HG03575 (cell line): ENCODE data around the gene PAFAH1B2.
"Not testable (repeated sequence)": the region's sequence is repeated elsewhere in the genome, so short reads cannot be mapped to it uniquely, and the experiment has no call there.

Source experiments
- ATAC-seq: cut with Tn5 transposase; IDR thresholded peaks from one replicate; pipeline ENCODE4 v1.9.1; 2021; ENCODE audit not compliant: unreplicated experiment, insufficient number of reproducible peaks, low FRiP score; ENCODE audit errors: extremely low read depth

Gene PAFAH1B2

DNA sequence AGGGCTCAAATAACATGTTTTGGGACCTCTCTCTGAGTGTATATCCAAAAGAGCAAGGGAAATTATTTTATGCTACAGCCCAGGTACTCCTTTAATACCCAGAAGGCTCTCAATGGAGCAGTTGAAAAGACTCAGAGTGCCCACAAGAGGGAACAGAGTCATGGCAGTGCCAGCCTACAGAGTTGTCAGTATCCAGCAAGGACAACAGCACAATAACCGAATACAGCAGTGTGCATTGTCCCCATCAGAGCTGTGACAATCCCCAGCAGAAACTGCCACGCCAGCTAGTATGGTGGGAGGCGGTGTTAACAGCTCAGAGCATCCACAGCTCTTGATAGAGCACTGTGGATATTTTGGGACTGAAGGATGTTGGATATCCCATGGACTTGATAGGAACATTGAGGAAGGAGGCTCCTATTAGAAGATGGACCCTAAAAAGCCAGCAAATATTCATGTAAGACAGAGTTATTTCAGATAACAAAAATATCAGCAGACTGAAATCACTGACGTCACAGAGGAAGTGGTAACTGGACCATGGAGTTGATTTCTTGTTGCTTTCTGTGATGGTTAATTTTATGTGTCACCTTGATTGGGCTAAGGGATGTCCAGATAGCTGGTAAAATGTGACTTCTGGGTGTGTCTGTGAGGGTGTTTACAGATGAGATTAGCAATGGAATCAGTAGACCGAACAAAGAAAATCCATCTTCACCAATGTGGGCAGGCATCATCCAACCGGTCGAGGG, 17.7 kb upstream of the PAFAH1B2 start:
- ATAC-seq = no peak

DNA sequence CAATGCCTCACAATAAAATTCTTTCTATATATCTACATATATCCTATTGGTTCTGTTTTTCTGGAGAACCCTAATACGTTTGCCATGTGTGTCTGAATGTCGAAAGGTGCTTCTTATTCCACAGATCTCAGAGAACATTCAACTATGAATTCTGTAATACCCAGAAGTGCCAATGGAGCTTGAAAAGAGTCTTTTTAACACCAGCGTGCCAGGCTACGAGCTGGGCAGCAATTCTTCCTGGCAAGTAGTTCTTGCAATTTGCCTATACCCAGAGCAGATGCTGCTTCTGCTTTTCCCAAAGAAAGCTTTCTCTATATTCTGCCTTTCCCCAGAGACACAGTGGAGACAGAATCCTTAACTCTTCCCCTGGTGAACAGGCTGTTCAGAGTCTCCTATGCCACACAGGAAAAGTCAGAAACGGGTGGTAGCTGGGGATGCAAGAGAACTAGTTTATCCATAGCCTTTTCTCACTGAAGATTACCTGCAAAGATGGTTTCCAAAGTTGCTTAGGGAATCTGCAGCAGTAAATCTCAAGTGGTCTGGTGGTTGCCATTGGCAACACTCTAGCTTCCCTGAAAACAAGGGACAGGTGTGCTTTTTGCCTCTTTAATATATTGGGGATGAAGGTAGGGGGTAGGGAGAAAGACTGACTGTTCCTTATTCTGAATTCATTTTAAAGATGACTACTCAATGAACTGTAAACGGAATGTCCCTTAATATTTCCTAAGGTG, 16.8 kb upstream of the PAFAH1B2 start:
- no peak for ATAC-seq

DNA sequence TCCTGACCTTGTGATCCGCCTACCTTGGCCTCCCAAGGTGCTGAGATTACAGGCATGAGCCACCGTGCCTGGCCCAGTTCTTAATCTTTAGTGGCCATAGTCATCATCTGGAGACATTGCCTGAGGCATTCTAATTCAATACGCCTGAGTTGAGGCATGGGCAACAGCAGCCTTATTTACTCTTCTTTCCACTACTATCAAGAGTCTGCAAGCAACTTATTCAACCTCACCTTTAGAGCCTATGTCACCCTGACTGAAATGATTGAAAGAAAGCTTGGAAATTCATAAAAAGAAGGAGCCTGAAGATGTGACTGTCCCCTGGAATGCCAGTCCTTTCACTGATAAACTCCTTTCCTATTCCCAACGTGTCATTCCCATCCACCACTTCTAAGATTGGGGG, 15.8 kb upstream of the PAFAH1B2 start:
- ATAC-seq = no peak

- ATAC-seq = not testable (repeated sequence)
Observed at GRCh38 chr11:117130396-117130795, 13.7 kb upstream of the PAFAH1B2 start.

- no peak for ATAC-seq
Observed at GRCh38 chr11:117130879-117131278, 13.2 kb upstream of the PAFAH1B2 start.

- no peak for ATAC-seq
Observed at GRCh38 chr11:117134431-117134830, 9.7 kb upstream of the PAFAH1B2 start.

- not testable (repeated sequence) for ATAC-seq
Observed at GRCh38 chr11:117134979-117135378, 9.1 kb upstream of the PAFAH1B2 start.

DNA sequence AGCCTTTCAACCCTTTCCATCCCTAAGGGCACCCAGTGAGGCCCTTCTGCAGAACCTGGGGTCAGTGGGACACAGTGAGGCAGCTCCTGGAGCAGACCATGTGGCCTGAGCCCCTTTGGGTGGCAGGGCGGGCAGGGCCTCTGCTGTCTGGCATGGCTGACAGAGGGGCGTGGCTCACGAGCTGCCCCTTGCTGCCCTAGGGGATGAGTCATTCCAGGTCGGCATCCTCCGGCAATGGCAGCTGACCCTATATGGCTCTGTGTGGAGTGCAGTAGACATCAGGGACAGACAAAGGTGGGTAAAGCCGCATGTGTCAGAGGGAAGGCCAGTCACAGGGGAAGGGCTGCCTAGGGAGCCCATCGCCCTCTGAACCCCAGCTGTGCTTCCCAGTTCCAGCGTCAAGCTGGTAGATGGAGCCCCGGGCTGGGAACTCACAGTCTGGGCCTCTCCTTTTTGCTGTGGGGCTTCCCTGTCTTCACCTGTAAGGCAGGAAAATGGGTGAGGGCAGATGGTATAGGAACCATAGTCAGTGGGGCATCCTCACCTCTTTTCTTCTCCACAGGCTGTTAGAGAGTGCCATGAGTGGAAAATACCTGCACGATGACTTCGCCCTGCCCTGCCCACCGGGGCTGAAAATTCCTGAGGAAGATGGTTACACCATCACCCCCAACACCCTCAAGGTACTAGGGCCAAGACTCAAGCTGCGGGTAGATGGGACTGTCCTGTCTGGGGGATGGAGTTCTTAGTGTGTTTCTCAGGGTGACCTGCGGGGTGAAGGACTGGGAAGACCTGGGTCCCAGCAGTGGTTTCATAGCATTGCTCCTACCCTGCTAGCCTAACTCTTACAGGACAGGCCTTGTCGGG, 6.6 kb upstream of the PAFAH1B2 start:
- not testable (repeated sequence) for ATAC-seq

DNA sequence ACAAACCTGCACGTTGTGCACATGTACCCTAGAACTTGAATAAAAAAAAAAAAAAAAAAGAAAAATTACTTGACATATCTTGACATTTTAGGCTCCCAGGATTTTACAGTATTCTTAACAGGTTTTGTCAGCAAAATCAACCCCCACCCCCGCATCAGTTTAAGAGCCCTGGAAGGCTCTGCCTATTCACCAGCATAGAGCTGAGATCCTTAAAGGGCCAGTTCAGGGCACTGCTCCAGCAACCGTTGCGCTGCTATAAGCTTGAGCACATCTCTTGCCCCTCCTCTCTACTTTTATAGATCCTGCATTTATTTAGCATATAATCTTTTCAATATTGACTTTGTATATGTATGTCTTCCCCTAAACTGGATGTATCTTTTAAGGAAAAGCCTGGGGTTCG, 697 bp upstream of the PAFAH1B2 start:
- no peak for ATAC-seq

DNA sequence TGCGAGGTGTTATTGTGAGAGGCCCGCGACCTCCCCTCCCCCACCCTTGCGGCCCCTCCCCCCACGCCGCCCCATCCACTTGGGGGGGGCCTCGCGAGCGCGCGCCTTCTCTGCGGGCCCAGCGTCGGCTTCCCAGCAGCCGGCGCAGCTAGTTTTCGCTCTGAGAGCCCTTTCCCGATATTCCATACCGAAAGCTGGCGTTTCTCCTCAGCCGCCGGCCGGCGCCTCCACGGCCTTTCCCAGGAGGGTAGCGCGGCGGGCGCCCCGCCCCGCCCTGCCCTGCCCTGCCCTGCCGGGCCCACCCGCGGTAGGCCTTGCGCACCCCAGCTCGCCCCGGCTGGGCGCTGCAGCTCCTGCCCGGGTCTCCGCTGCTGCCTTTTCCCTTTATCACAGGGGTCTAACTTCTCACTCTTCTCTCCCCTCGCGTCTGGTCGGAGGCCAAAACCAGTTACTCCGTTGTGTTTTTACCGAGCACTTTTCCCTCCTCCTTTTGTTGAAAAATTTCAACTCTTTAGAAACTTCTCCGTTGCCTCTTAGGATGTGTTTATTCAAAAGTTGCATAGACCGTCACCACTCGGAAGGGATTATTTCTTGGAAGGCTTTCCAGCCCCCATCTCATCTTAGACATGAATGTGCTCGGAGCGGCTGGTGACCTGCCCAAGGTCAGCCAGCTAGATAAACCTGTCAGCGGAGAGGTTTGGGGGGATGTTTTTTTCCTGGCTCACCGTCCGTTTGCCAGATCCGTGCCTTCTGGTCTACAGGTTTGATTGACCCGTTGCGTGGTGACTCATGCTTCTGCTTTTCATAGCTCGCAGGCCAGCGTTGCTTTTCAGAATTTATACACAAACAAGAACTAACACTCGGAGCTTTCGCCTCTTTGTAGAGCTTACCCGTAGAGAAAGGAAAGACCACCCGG, 648 bp downstream of the PAFAH1B2 start:
- peak; percentile 16 for ATAC-seq

- ATAC-seq = no peak
Observed at GRCh38 chr11:117145393-117145761, 1.3 kb downstream of the PAFAH1B2 start.

- no peak for ATAC-seq
Observed at GRCh38 chr11:117146521-117146920, 2.4 kb downstream of the PAFAH1B2 start.

DNA sequence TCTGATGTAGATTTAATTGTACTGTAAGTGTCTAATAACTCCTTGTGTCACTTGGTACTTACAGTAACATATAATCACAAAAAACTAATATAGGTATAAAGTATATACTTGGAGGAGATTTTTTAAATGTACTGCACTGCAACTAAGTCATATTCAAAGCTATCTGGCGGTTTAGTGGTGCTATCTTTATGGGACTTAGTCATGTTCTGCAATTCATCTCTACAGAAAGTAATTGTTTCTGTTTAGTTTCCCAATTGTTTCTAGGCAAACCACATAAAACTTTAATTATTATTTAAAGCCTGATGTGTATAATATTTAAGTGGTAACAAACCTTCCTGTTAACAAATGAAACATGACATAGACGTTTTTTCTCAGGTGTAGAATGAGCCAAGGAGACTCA, 8.0 kb downstream of the PAFAH1B2 start:
- ATAC-seq = no peak

GRCh38 chr11:117154468-117154867, 10.4 kb downstream of the PAFAH1B2 start:
- no peak for ATAC-seq

DNA sequence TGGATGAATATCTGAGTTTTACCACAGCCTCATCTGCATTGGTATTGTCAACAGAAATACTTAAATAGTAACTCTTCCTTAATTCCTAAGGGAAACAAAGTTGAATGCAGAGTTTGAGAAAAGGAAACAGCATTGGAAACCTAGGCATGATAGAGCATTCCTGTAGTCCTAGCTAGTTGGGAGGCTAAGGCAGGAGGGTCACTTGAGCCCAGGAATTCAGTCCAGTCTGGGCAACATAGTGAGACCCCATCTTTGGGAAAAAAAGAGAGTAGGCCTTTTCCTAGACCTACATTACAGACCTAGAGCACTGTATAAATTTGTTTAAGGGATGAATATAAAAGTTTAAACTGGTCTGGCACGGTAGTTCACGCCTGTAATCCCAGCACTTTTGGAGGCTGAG, 13.4 kb downstream of the PAFAH1B2 start:
- ATAC-seq = no peak

DNA sequence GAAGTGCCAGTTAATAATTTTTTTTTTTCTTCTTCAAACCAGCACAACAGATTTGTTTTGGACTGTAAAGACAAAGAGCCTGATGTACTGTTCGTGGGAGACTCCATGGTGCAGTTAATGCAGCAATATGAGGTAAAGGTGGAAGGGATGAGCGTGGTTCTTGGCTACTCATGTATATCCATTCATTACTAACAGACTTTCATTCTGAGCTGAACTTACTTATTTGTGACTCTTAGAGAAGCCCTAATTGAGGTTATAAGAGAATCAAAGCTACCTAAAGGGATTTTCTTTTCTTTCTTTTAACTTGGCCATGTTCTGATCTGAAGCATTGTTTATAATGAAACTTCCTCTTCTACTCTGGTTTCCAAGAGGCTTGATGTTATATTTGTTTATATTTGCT, 15.8 kb downstream of the PAFAH1B2 start:
- no peak for ATAC-seq

- no peak for ATAC-seq
Observed at GRCh38 chr11:117160826-117161225, 16.7 kb downstream of the PAFAH1B2 start.

GRCh38 chr11:117166491-117166890, 22.4 kb downstream of the PAFAH1B2 start:
- ATAC-seq = no peak

DNA sequence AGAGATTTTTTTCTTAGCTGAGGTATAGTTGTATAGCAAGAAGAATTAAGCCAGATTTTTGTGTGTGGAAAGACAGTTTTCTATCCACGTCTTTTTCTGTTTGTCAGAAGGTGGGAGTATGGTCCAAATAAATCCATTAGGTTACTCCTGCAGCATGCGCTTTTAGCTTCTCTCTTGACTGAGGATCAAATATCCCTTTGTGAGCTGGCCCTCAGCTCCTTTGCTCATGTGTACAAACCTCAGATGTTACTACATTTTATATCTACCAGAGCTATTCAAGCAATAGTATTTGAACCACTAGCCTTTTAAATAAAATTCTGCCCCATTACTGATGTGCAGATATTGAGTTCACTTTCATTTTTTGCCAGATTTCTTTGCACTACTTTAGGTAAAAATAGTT, 25.6 kb downstream of the PAFAH1B2 start:
- ATAC-seq = no peak
